HL-60/S4 (cell line): ENCODE data around the gene TRIM24.
"Not testable (repeated sequence)": the region's sequence is repeated elsewhere in the genome, so short reads cannot be mapped to it uniquely, and the experiment has no call there.

Source experiments
- in situ Hi-C: fragments of 300-500 bp; cut with MboI; formaldehyde crosslinking; loops from 2 replicates; pipeline ENCODE4 v1.14.3; 2022; ENCODE audit warnings: low sequenced_read_pairs

Gene TRIM24

DNA sequence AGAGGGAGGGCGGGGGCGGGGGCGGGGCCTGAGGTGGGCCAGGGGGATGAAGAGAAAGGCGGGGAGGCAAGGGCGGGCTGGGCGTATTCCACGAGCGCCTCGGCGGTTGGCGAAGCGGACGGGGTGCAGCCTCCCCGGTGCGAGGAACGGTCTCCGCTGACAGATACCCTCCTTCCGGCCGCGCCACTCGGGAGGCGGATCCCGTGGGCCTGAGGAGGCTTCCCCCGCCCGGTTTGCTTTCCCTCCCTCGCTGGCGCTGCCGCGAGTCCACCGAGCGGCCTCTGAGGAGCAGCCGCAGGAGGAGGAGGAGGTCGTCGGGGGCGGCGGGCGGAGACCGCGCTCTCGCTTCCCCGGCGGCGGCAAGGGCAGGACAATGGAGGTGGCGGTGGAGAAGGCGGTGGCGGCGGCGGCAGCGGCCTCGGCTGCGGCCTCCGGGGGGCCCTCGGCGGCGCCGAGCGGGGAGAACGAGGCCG lies at the start of gene TRIM24:
TRIM24 (plus strand) TSS at position 84 of the 473 bp plus-strand sequence; CDS start at position 374, 290 bp downstream.
- in situ Hi-C loops = no loop called here

- in situ Hi-C loops = not testable (repeated sequence)
These were observed 48.0 kb upstream of the TRIM24 start for GRCh38 chr7:138412077-138412476.

DNA sequence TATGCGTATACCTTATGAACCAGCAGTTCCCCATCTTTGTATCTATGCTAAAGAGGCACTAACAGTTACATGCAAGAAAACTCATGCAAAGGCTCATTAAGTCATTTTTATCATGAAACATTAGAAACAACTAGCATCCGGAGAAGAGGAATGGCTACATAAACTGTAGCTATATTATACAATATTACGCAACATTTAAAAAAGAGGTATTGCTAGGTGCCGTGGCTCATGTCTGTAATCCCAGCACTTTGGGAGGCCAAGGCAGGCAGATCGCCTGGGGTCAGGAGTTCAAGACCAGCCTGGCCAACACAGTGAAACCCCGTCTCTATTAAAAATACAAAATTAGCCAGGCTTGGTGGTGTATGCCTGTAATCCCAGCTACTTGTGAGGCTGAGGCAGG lies 47.1 kb upstream of the TRIM24 start:
- in situ Hi-C loops = not testable (repeated sequence)

DNA sequence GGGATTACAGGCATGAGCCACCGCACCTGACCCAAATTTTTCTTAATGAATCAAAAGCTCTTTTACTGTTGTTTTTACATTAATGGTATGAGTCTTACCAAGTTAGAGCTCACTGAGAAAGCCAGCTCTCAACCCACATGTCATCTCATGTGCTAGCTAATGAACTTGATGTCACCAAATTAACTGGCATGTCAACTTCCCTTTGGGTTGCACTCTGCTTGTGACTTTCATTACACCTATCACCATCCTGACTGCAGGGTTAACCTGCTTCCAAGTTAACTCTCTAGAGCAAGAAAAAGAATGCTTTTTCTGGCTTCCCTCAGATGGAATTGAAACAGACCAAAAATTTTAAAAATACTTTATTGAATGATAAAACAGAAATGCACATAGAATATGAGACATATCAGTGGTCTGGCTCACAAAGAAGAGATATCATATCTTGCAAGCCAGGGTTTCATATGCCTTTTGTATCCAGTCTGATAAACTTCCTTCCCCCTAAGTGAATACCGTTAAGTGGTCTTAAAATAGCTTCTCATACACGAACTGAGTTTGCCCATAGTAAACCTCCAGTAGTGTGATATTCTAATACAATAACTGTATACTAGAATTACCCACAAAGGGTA lies 42.9 kb upstream of the TRIM24 start:
- in situ Hi-C loops = no loop called here

GRCh38 chr7:138417764-138418163 lies 42.3 kb upstream of the TRIM24 start:
- in situ Hi-C loops = no loop called here

DNA sequence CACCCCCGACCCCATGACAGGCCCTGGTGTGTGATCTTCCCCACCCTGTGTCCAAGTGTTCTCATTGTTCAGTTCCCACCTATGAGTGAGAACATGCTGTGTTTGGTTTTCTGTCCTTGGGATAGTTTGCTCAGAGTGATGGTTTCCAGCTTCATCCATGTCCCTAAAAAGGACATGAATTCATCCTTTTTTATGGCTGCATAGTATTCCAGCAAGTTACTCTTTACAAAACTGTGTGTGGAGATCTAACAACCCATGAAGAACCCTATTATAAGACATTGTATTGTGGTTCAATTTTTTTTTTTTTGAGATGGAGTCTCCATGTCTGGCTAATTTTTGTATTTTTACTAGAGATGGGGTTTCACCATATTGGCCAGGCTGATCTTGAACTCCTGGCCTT lies 41.7 kb upstream of the TRIM24 start:
- in situ Hi-C loops = not testable (repeated sequence)

GRCh38 chr7:138425026-138425425 lies 35.0 kb upstream of the TRIM24 start:
- in situ Hi-C loops = no loop called here

GRCh38 chr7:138429577-138430250 lies 30.3 kb upstream of the TRIM24 start:
- in situ Hi-C loops = no loop called here

- in situ Hi-C loops = no loop called here
These were observed 28.5 kb upstream of the TRIM24 start for GRCh38 chr7:138431517-138431916.

DNA sequence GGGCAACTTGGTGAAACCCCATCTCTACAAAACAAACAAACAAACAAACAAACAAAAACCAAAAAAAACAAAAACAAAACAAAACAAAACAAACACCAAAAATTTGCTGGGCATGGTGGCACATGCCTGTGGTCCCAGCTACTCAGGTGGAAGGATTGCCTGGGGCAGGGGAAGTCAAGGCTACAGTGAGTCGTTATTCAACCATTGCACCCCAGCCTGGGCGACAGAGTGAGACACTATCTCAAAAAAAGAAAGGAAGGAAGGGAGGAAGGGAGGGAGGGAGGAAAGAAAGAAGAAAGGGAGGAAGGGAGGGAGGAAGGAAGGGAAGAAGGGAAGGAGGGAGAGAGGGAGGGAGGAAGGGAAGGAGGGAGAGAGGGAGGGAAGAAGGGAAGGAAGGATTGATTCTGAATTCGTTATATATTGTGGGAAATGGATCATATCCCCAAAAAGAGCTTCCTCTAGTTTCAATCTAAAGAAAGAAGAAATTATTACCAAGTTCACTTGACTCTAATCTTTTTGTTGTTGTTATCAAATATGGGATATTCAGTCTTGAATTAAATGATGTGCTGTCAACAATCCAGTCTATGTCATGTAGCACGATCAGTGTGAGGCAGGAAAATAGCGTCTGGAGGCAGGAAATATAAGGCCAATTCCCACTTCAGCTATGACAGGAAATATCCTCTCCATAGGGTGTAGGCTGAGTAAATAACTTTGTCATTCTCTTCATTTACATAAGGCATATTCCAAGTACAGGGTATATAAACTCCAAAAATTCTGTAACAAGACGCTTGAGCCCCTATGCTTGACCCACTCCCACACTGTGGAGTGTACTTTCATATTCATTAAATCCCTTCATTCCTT lies 26.2 kb upstream of the TRIM24 start:
- in situ Hi-C loops = no loop called here

DNA sequence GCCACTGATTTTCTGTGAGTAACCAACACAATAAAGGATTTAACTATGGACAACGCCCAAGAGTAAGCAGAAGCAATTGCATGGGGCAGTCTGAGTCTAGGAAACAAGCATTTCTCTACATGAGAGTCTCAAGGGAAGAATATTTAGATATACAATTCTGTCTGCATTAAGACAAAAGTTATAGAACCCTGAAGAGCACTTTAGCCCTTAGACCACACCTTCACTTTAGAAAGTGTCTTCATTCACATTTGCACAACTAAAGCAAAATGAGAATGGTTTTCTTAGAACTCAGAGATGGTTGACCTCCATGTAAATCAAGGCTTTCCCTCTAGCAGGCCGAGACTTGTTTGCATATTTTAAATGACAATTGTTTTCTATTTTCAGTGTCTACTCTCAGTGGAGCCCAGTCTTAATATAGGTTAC lies 25.5 kb upstream of the TRIM24 start:
- in situ Hi-C loops = no loop called here

DNA sequence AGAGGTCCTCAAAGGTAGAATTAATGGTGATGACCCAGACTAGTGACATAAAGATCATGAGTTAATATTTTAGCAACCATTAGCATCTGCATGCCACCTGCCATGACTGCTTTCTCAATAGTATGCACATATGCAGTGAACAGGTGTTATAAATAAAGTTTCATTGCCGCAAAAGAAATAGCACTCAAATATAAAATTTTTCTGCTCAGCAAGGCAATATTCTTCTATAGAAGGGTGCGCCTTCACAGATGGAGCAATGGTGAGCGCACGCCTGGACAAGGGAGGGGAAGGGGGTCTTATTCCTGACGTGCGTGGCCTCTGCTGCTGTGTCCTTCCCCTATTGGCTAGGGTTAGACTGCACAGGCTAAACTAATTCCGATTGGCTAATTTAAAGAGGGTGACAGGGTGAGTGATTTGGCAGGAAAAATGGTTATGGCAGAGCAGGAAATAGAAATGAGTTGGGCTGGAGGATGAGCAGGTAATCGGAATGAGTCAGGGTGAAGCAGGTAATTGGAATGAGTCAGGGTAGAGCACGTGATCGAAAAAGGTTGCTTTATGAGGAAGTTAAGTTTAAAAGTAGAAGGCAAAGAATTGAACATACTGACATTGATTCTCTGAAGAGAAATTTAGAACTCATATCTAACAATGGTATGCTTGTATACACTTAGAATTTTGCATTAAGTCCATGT lies 24.7 kb upstream of the TRIM24 start:
- in situ Hi-C loops = no loop called here

DNA sequence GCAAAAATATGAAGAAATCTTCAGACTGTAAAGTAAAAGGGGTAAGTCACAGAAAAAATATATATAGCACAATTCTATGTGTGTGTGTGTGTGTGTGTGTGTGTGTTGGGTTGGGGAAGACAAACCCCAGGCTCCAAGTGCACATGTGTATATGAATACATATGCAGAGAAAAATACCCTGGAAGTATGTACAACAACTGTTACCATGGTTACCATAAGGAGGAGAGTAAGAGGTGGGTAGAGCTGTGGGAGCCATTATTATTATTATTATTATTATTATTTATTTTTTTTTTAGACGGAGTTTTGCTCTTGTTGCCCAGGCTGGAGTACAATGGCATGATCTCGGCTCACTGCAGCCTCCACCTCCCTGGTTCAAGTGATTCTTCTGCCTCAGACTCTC lies 23.7 kb upstream of the TRIM24 start:
- in situ Hi-C loops = no loop called here

DNA sequence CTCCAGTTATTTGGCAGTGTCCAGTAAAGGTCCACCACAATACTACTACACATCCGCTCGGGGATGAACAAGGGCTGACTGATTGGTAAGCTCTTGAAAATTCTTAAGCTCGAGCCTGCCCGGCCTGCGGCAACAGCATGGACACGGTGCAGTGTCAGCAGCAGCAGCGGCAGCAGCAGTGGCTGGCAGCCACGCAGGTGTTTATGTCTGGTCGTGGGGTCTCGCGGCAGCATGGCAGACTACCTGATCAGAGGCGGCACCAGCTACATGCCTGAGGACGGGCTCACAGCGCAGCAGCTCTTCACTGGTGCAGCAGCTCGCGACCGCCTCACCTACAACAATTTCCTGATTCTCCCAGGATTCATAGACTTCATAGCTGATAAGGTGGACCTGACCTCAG lies 19.6 kb upstream of the TRIM24 start:
- in situ Hi-C loops = no loop called here

- in situ Hi-C loops = no loop called here
These were observed 17.2 kb upstream of the TRIM24 start for GRCh38 chr7:138442822-138443221.

GRCh38 chr7:138449580-138449979 lies 10.5 kb upstream of the TRIM24 start:
- in situ Hi-C loops = no loop called here

- in situ Hi-C loops = no loop called here
These were observed 4.5 kb upstream of the TRIM24 start for GRCh38 chr7:138455609-138456008.

GRCh38 chr7:138456220-138456619 lies 3.8 kb upstream of the TRIM24 start:
- in situ Hi-C loops = no loop called here

GRCh38 chr7:138458576-138459412 lies 1.3 kb upstream of the TRIM24 start:
- in situ Hi-C loops = no loop called here
